Breast epithelium (tissue), 4 donors: Measurements from ENCODE around the gene NEO1. TPM values are rescaled to one million over a fixed set of nuclear protein-coding genes. Genes with fewer than 3 reads are reported as not detected.

Experiments used
- DNase-seq, 2 donors: peaks; one replicate each; pipeline ENCODE4 v3.0.0-alpha.2; 2019; ENCODE audit warnings: low spot score in 2 of 2
- H3K27ac ChIP-seq, 2 donors: fragments of 200-600 bp; sonication (generic) in 1 of 2; one replicate each; pipeline ENCODE4 v1.5.1; 2016 to 2019; ENCODE audit warnings: mild to moderate bottlenecking in 1 of 2
- H3K27me3 ChIP-seq, 2 donors: fragments of 200-600 bp; sonication (generic) in 1 of 2; one replicate each; pipeline versions ENCODE4 v1.5.1 to v1.6.0; 2017 to 2019; ENCODE audit warnings: control low read depth in 1 of 2, mild to moderate bottlenecking in 1 of 2
- H3K36me3 ChIP-seq: fragments of 200-600 bp; one replicate; pipeline ENCODE4 v1.5.1; 2019
- H3K4me1 ChIP-seq, 2 donors: fragments of 200-600 bp; sonication (generic); one replicate each; pipeline ENCODE4 v1.5.1; 2016 to 2019; ENCODE audit warnings: control low read depth in 1 of 2
- H3K4me3 ChIP-seq, 3 donors: fragments of 200-600 bp; sonication (generic); 1 replicate in 2 of 3; 2 replicates in 1 of 3; pipeline ENCODE4 v1.5.1; 2016 to 2019; ENCODE audit warnings: mild to moderate bottlenecking in 3 of 3, moderate library complexity in 2 of 3
- H3K9me3 ChIP-seq, 2 donors: fragments of 200-600 bp; sonication (generic) in 1 of 2; one replicate each; pipeline ENCODE4 v1.5.1; 2016 to 2019; ENCODE audit warnings: control low read depth in 1 of 2
- POLR2A ChIP-seq: fragments of 450-650 bp; IDR thresholded peaks from one replicate; pipeline ENCODE4 v1.6.1; 2016; ENCODE audit warnings: antibody characterized with exemption, mild to moderate bottlenecking, moderate library complexity
- POLR2AphosphoS5 ChIP-seq, 3 donors: sonication (generic); formaldehyde crosslinking; IDR thresholded peaks; one replicate each; pipeline ENCODE4 v1.6.1; 2017; ENCODE audit warnings: antibody characterized with exemption in 3 of 3
- intact Hi-C: fragments of 100-400 bp; cut with DNase I; formaldehyde crosslinking; loops from one replicate; pipeline ENCODE4 v1.15.1; 2023; ENCODE audit warnings: low total_unique reads
- total RNA-seq, 3 donors: library from RNA; depleted of rRNA; stranded (reverse); fragments of >200 nt; gene quantifications; one replicate each; pipeline ENCODE4 v1.1.0, GENCODE V29; 2016
- TF ChIP-seq, protein P1 (sequence below), 3 donors: fragments of 450-650 bp; IDR thresholded peaks; one replicate each; pipeline ENCODE4 v1.5.1; 2016 to 2017; ENCODE audit warnings: antibody characterized with exemption in 3 of 3, mild to moderate bottlenecking in 3 of 3, moderate library complexity in 3 of 3

NEO1 gene
- total RNA-seq, 3 donors from 2014 or later, result 21.3 to 66.3 (median 27.5) TPM

DNA sequence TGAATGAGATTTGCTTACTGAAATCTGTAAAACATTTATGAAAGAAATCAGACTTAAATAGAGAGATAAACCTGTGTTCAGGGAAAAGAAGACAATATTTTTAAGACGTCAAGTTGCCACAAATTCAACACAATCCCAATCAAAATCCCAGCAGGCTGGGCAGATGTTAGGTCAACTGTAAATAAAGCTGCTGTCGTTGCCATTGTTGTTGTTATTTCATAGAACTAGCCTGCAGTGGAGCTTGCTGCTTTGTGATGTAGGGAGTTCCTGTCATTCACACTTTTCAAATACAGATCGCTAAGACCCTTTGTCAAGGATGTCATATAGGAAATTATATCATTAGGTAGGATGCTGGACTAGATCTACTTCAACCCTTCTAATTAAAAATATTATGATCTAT is 123.1 kb downstream of the NEO1 start:
- Histone ChIP-seq H3K9me3 (no peaks in the 10 kb centered on the region), H3K27me3 (no peaks in the 10 kb centered on the region), H3K4me3 (no peak overlapping the region), H3K36me3 (peaks cover 3% of the 10 kb centered on the region), H3K4me1 (no peaks in the 10 kb centered on the region), H3K27ac (no peak overlapping the region)
- TF ChIP-seq, protein P1, sequence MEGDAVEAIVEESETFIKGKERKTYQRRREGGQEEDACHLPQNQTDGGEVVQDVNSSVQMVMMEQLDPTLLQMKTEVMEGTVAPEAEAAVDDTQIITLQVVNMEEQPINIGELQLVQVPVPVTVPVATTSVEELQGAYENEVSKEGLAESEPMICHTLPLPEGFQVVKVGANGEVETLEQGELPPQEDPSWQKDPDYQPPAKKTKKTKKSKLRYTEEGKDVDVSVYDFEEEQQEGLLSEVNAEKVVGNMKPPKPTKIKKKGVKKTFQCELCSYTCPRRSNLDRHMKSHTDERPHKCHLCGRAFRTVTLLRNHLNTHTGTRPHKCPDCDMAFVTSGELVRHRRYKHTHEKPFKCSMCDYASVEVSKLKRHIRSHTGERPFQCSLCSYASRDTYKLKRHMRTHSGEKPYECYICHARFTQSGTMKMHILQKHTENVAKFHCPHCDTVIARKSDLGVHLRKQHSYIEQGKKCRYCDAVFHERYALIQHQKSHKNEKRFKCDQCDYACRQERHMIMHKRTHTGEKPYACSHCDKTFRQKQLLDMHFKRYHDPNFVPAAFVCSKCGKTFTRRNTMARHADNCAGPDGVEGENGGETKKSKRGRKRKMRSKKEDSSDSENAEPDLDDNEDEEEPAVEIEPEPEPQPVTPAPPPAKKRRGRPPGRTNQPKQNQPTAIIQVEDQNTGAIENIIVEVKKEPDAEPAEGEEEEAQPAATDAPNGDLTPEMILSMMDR (IDR thresholded peaks at IDR 0.05), result no peak
- no peak for TF ChIP-seq POLR2A
- no peak for TF ChIP-seq POLR2AphosphoS5 (IDR thresholded peaks at IDR 0.05)
- no peak for DNase-seq
- intact Hi-C loops, result no loop called here

DNA sequence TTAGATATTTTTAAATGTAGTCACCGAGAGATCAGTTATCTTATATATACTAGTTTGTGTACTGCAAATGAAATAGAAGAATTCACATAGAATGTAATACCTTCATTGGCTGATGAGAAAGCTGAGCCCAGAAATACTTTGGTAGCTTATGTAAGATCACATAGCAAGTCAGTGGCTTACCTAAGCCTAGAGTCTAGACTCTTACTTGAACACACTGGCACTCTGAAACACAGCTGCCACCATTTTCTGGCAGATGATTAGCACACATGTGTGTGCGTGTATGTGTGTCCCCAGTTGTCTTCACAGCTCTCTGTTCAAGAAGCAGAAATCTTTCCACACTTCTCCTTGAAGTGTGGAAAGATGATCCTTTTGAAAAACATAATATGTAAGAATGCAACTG is 124.3 kb downstream of the NEO1 start:
- Histone ChIP-seq H3K4me3 (no peak overlapping the region), H3K9me3 (no peaks in the 10 kb centered on the region), H3K27me3 (no peaks in the 10 kb centered on the region), H3K27ac (no peak overlapping the region), H3K4me1 (no peaks in the 10 kb centered on the region), H3K36me3 (peaks cover 3% of the 10 kb centered on the region)
- no peak for DNase-seq
- intact Hi-C loops, result no loop called here
- TF ChIP-seq POLR2A (no peak), POLR2AphosphoS5 (IDR thresholded peaks at IDR 0.05) (no peak)
- TF ChIP-seq, protein P1 (IDR thresholded peaks at IDR 0.05), result no peak

DNA sequence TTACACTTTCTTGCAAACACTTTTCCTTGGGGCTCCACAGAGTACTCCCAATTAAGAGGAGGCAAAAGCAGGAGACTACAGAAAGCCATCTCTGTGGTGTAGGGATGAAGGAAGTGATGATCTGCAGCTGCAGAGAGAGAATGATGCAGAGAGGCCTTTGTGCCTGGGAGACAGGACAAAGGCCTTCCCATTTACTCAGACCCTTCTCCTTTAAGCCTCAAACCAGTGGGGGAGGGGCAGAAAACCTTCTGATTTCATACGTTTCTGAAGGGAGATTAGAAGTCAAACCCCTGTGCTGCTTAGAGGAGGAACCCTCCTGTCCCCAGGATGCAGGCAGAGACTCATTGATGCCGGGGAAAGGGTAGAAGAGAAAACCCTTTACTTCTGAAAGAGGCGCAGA is 130.8 kb downstream of the NEO1 start:
- Histone ChIP-seq H3K4me1 (no peaks in the 10 kb centered on the region), H3K9me3 (no peaks in the 10 kb centered on the region), H3K27me3 (no peaks in the 10 kb centered on the region), H3K27ac (no peak overlapping the region), H3K4me3 (no peak overlapping the region), H3K36me3 (no peaks in the 10 kb centered on the region)
- DNase-seq, result no peak
- intact Hi-C loops, result no loop called here
- TF ChIP-seq, protein P1 (IDR thresholded peaks at IDR 0.05), result no peak
- TF ChIP-seq POLR2AphosphoS5 (IDR thresholded peaks at IDR 0.05), result no peak
- no peak for TF ChIP-seq POLR2A

DNA sequence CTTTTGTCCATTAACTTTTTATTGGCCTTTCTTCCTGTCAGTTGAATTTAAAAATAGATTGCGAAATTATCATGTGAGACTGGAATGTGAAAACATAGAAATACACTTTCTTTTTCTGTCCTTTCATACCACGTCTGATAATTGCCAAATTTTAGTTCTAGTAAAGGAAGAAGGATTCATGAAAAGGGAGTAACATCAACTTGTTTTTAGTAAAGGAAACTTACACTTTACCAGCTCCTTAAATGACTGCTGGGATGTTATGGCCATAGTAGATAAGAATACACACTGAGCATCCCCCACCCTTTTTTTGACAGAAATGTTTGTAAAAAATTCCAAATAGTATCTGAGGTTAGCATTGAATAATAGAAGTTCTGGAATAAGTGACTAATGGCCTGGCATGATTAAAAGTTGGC is 137.9 kb downstream of the NEO1 start:
- H3K27ac ChIP-seq, result no peak overlapping the region
- TF ChIP-seq, protein P1 (IDR thresholded peaks at IDR 0.05), result no peak
- TF ChIP-seq POLR2A (no peak), POLR2AphosphoS5 (IDR thresholded peaks at IDR 0.05) (no peak)
- H3K4me1 ChIP-seq, result no peaks in the 10 kb centered on the region
- H3K27me3 ChIP-seq, result no peaks in the 10 kb centered on the region
- no peak overlapping the region for H3K4me3 ChIP-seq
- intact Hi-C loops, result no loop called here
- DNase-seq, result no peak
- no peaks in the 10 kb centered on the region for H3K36me3 ChIP-seq
- H3K9me3 ChIP-seq, result no peaks in the 10 kb centered on the region

DNA sequence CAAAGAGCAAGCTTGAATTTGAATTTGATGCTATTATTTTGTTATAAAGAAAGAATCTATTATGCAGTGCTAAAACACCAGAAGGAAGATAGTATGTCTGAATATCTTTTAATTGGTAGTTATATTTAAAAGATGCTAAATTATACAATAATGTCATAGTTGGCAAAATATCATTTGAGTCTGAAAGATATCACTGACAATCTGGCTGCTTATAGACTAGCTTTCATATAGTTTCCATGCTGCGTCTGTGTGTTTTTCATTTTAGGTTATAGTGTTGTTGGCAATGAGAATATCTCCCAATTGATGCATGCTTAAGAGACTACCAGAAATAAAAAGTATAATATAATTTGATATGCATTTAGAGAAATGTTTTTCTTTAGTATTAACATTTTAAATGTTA is 142.9 kb downstream of the NEO1 start:
- Histone ChIP-seq H3K4me1 (no peaks in the 10 kb centered on the region), H3K36me3 (no peaks in the 10 kb centered on the region), H3K27ac (no peak overlapping the region), H3K4me3 (no peak overlapping the region), H3K27me3 (no peaks in the 10 kb centered on the region), H3K9me3 (no peaks in the 10 kb centered on the region)
- intact Hi-C loops, result no loop called here
- DNase-seq, result no peak
- no peak for TF ChIP-seq POLR2AphosphoS5 (IDR thresholded peaks at IDR 0.05)
- TF ChIP-seq, protein P1 (IDR thresholded peaks at IDR 0.05), result no peak
- no peak for TF ChIP-seq POLR2A
